Hepatocyte (in vitro differentiated cells): Measurements from ENCODE around the gene TEAD3. TPM values are rescaled to one million over a fixed set of nuclear protein-coding genes. Genes with fewer than 3 reads are reported as not detected.

Experiments used
- DNase-seq: peaks from one replicate; pipeline ENCODE4 v3.0.0-alpha.2; 2016; ENCODE audit warnings: low spot score
- H2AFZ ChIP-seq: fragments of 200-600 bp; sonication (generic); 2 replicates; pipeline ENCODE4 v1.6.0; 2016; ENCODE audit warnings: antibody characterized with exemption, mild to moderate bottlenecking
- H3K27ac ChIP-seq: fragments of 200-600 bp; sonication (generic); 2 replicates; pipeline ENCODE4 v1.5.1; 2016; ENCODE audit warnings: mild to moderate bottlenecking
- H3K27me3 ChIP-seq: fragments of 200-600 bp; sonication (generic); 2 replicates; pipeline ENCODE4 v1.6.1; 2016
- H3K36me3 ChIP-seq: fragments of 200-600 bp; sonication (generic); replicated peaks from 2 replicates; pipeline ENCODE4 v1.5.1; 2016; ENCODE audit warnings: low read depth; ENCODE audit not compliant: insufficient read depth
- H3K4me1 ChIP-seq: fragments of 200-600 bp; sonication (generic); 2 replicates; pipeline ENCODE4 v1.5.1; 2016; ENCODE audit warnings: mild to moderate bottlenecking, moderate library complexity; ENCODE audit not compliant: insufficient read depth
- H3K4me2 ChIP-seq: fragments of 200-600 bp; sonication (generic); 2 replicates; pipeline ENCODE4 v1.6.0; 2016
- H3K4me3 ChIP-seq: fragments of 200-600 bp; sonication (generic); 2 replicates; pipeline ENCODE4 v1.5.1; 2016; ENCODE audit warnings: mild to moderate bottlenecking
- H3K79me2 ChIP-seq: fragments of 200-600 bp; sonication (generic); 2 replicates; pipeline ENCODE4 v1.6.0; 2017; ENCODE audit warnings: mild to moderate bottlenecking
- H3K9me2 ChIP-seq: fragments of 200-600 bp; sonication (generic); replicated peaks from 2 replicates; pipeline ENCODE4 v1.6.0; 2017; ENCODE audit warnings: mild to moderate bottlenecking; ENCODE audit not compliant: insufficient read depth
- H3K9me3 ChIP-seq: fragments of 200-600 bp; sonication (generic); 2 replicates; pipeline ENCODE4 v1.5.1; 2016; ENCODE audit warnings: low read depth, mild to moderate bottlenecking
- H4K20me1 ChIP-seq: fragments of 200-600 bp; sonication (generic); 2 replicates; pipeline ENCODE4 v1.6.0; 2016; ENCODE audit warnings: mild to moderate bottlenecking; ENCODE audit not compliant: insufficient read depth, poor library complexity, severe bottlenecking
- CTCF ChIP-seq: fragments of 200-600 bp; sonication (generic); IDR thresholded peaks from 2 replicates; pipeline ENCODE4 v1.5.1; 2016; ENCODE audit warnings: antibody characterized with exemption, mild to moderate bottlenecking; ENCODE audit not compliant: poor library complexity
- EZH2 ChIP-seq: fragments of 200-600 bp; sonication (generic); IDR thresholded peaks from 2 replicates; pipeline ENCODE4 v1.6.1; 2016; ENCODE audit warnings: antibody characterized with exemption, mild to moderate bottlenecking, borderline replicate concordance
- EZH2phosphoT487 ChIP-seq: fragments of 200-600 bp; sonication (generic); IDR thresholded peaks from one replicate; pipeline ENCODE4 v1.6.1; 2018; ENCODE audit warnings: antibody characterized with exemption, mild to moderate bottlenecking, low read depth, moderate library complexity; ENCODE audit not compliant: unreplicated experiment, severe bottlenecking
- WGBS: methylation state at CpG from one replicate; pipeline ENCODE4 v1.1.6; 2016; ENCODE audit warnings: low lambda C conversion rate; ENCODE audit errors: missing lambda C conversion rate; 5-methylcytosine and 5-hydroxymethylcytosine counted together
- polyA plus RNA-seq: library from polyadenylated mRNA; unstranded; fragments of >200 nt; fragmentation: Nextera tagmentation; extraction: Ambion mirVana; gene quantifications from 2 replicates; pipeline ENCODE4 v1.2.1, GENCODE V29; 2016
- total RNA-seq: library from RNA; depleted of rRNA; stranded (reverse); fragments of >200 nt; gene quantifications from 2 replicates; pipeline ENCODE4 v1.2.3, GENCODE V29; 2014

TEAD3 gene
- total and polyA plus RNA-seq, 2 experiments from 2014 or later, result 26.3 to 33.0 TPM

GRCh38 chr6:35489995-35490791 lies 6.7 kb downstream of the TEAD3 start:
- peak overlapping the region; percentile 97 for H3K27ac ChIP-seq

DNA sequence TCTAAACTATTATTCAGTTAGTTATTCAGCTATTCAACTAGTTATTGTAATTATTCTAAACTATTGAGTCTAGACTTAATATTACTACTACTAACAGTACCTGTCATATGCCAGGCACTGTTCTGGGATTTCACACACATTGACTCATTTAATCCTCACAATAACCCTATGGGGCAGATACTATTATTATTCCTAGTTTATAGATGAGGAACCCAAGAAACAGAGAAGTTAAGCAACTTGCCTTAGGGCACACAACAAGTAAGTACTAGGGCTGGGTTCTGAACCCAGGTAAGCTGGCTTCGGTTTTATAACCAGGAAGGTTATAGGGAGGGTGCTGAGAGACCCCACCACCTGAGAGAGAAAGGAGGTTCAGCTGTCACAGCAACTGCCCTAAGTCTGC lies 7.8 kb downstream of the TEAD3 start:
- 93% methylated on average over 1 of the region's 1 CpG for WGBS
- no peaks in the 10 kb centered on the region for H3K9me3 ChIP-seq
- H3K9me2 ChIP-seq, result no peaks in the 10 kb centered on the region
- DNase-seq, result no peak
- no peaks in the 10 kb centered on the region for H3K27me3 ChIP-seq
- H3K27ac ChIP-seq, result peak overlapping the region; percentile 97
- TF ChIP-seq CTCF (no peak), EZH2 (no peak), EZH2phosphoT487 (no peak)
- no peak overlapping the region for H2AFZ ChIP-seq
- no peaks in the 10 kb centered on the region for H3K36me3 ChIP-seq
- H4K20me1 ChIP-seq, result peaks cover 74% of the 10 kb centered on the region
- H3K79me2 ChIP-seq, result peaks cover 98% of the 10 kb centered on the region
- H3K4me2 ChIP-seq, result peak overlapping the region; percentile 57
- no peak overlapping the region for H3K4me3 ChIP-seq
- H3K4me1 ChIP-seq, result peaks cover 92% of the 10 kb centered on the region

More at GRCh38 chr6:35489995-35490791, 6.7 kb downstream of the TEAD3 start:
- Histone ChIP-seq H4K20me1 (peaks cover 76% of the 10 kb centered on the region), H3K27me3 (no peaks in the 10 kb centered on the region), H3K36me3 (no peaks in the 10 kb centered on the region), H3K9me3 (no peaks in the 10 kb centered on the region), H3K9me2 (no peaks in the 10 kb centered on the region), H3K79me2 (peaks cover 100% of the 10 kb centered on the region), H3K4me2 (peak overlapping the region; percentile 97), H3K4me1 (peaks cover 99% of the 10 kb centered on the region), H3K4me3 (no peak overlapping the region), H2AFZ (no peak overlapping the region)
- peak; percentile 82 for DNase-seq
- no peak for TF ChIP-seq EZH2
- no peak for TF ChIP-seq CTCF
- TF ChIP-seq EZH2phosphoT487, result no peak
- WGBS, result 25% methylated on average over 23 of the region's 28 CpGs

- TF ChIP-seq EZH2phosphoT487 (no peak), EZH2 (no peak), CTCF (no peak)
- peak overlapping the region; percentile 57 for H3K4me2 ChIP-seq
- peak overlapping the region; percentile 97 for H3K27ac ChIP-seq
- 77% methylated on average over 9 of the region's 9 CpGs for WGBS
- no peaks in the 10 kb centered on the region for H3K27me3 ChIP-seq
- no peak overlapping the region for H3K4me3 ChIP-seq
- H3K9me2 ChIP-seq, result no peaks in the 10 kb centered on the region
- peaks cover 97% of the 10 kb centered on the region for H3K79me2 ChIP-seq
- H3K9me3 ChIP-seq, result no peaks in the 10 kb centered on the region
- no peak for DNase-seq
- H4K20me1 ChIP-seq, result peaks cover 69% of the 10 kb centered on the region
- no peaks in the 10 kb centered on the region for H3K36me3 ChIP-seq
- H2AFZ ChIP-seq, result no peak overlapping the region
- peaks cover 86% of the 10 kb centered on the region for H3K4me1 ChIP-seq
Measured at GRCh38 chr6:35488517-35488862, 8.4 kb downstream of the TEAD3 start.
